Measurements from ENCODE around the gene BCAS3.

The BCAS3 gene

GRCh38 chr17:61117983-61118382 lies 440.3 kb downstream of the BCAS3 start:
- no peak for DNase-seq (ENCODE audit: extremely low spot score)
- ChIA-PET CTCF (no interaction called here), POLR2A (no interaction called here)
- no peak for TF ChIP-seq FOXA1 (IDR thresholded peaks at IDR 0.05)
- no peak for TF ChIP-seq HDGF (IDR thresholded peaks at IDR 0.05; ENCODE audit: borderline replicate concordance)
- no peak for TF ChIP-seq ARNT (IDR thresholded peaks at IDR 0.05)
- TF ChIP-seq ZNF384 (IDR thresholded peaks at IDR 0.05): no peak
- no peak for TF ChIP-seq TARDBP (IDR thresholded peaks at IDR 0.05)
- no peak for TF ChIP-seq PKNOX1 (IDR thresholded peaks at IDR 0.05)
- no peak for TF ChIP-seq ELF4 (IDR thresholded peaks at IDR 0.05)
- TF ChIP-seq BHLHE40 (IDR thresholded peaks at IDR 0.05; ENCODE audit: borderline replicate concordance): no peak
- TF ChIP-seq SP1 (IDR thresholded peaks at IDR 0.05): no peak
- TF ChIP-seq NFRKB (IDR thresholded peaks at IDR 0.05): no peak
- TF ChIP-seq SUZ12 (IDR thresholded peaks at IDR 0.05): no peak

GRCh38 chr17:61118871-61119270 lies 441.2 kb downstream of the BCAS3 start:
- CTCF ChIA-PET: no interaction called here
- DNase-seq (ENCODE audit: extremely low spot score): no peak
- TF ChIP-seq L3MBTL2 (conservative IDR thresholded peaks at IDR 0.05) (no peak), SP1 (IDR thresholded peaks at IDR 0.05) (no peak), FOXK2 (IDR thresholded peaks at IDR 0.05) (no peak), LEF1 (IDR thresholded peaks at IDR 0.05; ENCODE audit: borderline replicate concordance) (no peak)
- POLR2A ChIA-PET: no interaction called here

GRCh38 chr17:61122326-61122913 lies 444.8 kb downstream of the BCAS3 start:
- TF ChIP-seq CTBP1 (IDR thresholded peaks at IDR 0.05; ENCODE audit: borderline replicate concordance): no peak
- TF ChIP-seq ARNT (IDR thresholded peaks at IDR 0.05): no peak
- TF ChIP-seq TARDBP (IDR thresholded peaks at IDR 0.05): no peak
- no peak for TF ChIP-seq ZNF384 (IDR thresholded peaks at IDR 0.05)
- TF ChIP-seq NFRKB (IDR thresholded peaks at IDR 0.05): no peak
- no peak for TF ChIP-seq BHLHE40 (IDR thresholded peaks at IDR 0.05; ENCODE audit: borderline replicate concordance)
- no peak for TF ChIP-seq LEF1 (IDR thresholded peaks at IDR 0.05; ENCODE audit: borderline replicate concordance)
- no peak for TF ChIP-seq SUZ12 (IDR thresholded peaks at IDR 0.05)
- TF ChIP-seq FOXM1 (IDR thresholded peaks at IDR 0.05; ENCODE audit: borderline replicate concordance): no peak
- TF ChIP-seq FOXA1 (IDR thresholded peaks at IDR 0.05): no peak
- CTCF ChIA-PET: no interaction called here
- no peak for DNase-seq (ENCODE audit: extremely low spot score)
- POLR2A ChIA-PET: no interaction called here

- TF ChIP-seq BHLHE40 (IDR thresholded peaks at IDR 0.05; ENCODE audit: borderline replicate concordance) (no peak), FOXA1 (IDR thresholded peaks at IDR 0.05) (no peak), TARDBP (IDR thresholded peaks at IDR 0.05) (no peak), LEF1 (IDR thresholded peaks at IDR 0.05; ENCODE audit: borderline replicate concordance) (no peak), L3MBTL2 (conservative IDR thresholded peaks at IDR 0.05) (no peak), SP1 (IDR thresholded peaks at IDR 0.05) (no peak), ELF4 (IDR thresholded peaks at IDR 0.05) (no peak), PKNOX1 (IDR thresholded peaks at IDR 0.05) (no peak)
- no peak for DNase-seq (ENCODE audit: extremely low spot score)
- ChIA-PET CTCF (no interaction called here), POLR2A (no interaction called here)
These were observed 446.9 kb downstream of the BCAS3 start for GRCh38 chr17:61124562-61124961.

- ChIA-PET POLR2A (no interaction called here), CTCF (no interaction called here)
- TF ChIP-seq ARNT (IDR thresholded peaks at IDR 0.05): no peak
- TF ChIP-seq ELF4 (IDR thresholded peaks at IDR 0.05): no peak
- TF ChIP-seq FOXK2 (IDR thresholded peaks at IDR 0.05): no peak
- TF ChIP-seq BHLHE40 (IDR thresholded peaks at IDR 0.05; ENCODE audit: borderline replicate concordance): no peak
- TF ChIP-seq NFRKB (IDR thresholded peaks at IDR 0.05): no peak
- TF ChIP-seq HDGF (IDR thresholded peaks at IDR 0.05; ENCODE audit: borderline replicate concordance): no peak
- TF ChIP-seq FOXM1 (IDR thresholded peaks at IDR 0.05; ENCODE audit: borderline replicate concordance): no peak
- TF ChIP-seq ZNF384 (IDR thresholded peaks at IDR 0.05): no peak
- DNase-seq (ENCODE audit: extremely low spot score): no peak
These were observed 449.0 kb downstream of the BCAS3 start for GRCh38 chr17:61126473-61127249.

GRCh38 chr17:61127960-61128359 lies 450.3 kb downstream of the BCAS3 start:
- ChIA-PET CTCF (interaction anchor here (0.7 kb wide), 1 partner anchor 22 kb away, joined by 3 read pairs; no protein-coding TSS in a partner anchor), POLR2A (no interaction called here)
- TF ChIP-seq L3MBTL2 (conservative IDR thresholded peaks at IDR 0.05): no peak
- no peak for TF ChIP-seq FOXK2 (IDR thresholded peaks at IDR 0.05)
- TF ChIP-seq ELF4 (IDR thresholded peaks at IDR 0.05): no peak
- TF ChIP-seq HDGF (IDR thresholded peaks at IDR 0.05; ENCODE audit: borderline replicate concordance): no peak
- TF ChIP-seq SP1 (IDR thresholded peaks at IDR 0.05): no peak
- no peak for TF ChIP-seq NFRKB (IDR thresholded peaks at IDR 0.05)
- TF ChIP-seq TARDBP (IDR thresholded peaks at IDR 0.05): no peak
- no peak for DNase-seq (ENCODE audit: extremely low spot score)

- DNase-seq (ENCODE audit: extremely low spot score): no peak
- POLR2A ChIA-PET: no interaction called here
- CTCF ChIA-PET: no interaction called here
These were observed 451.0 kb downstream of the BCAS3 start for GRCh38 chr17:61128661-61129115.

More at GRCh38 chr17:61128661-61129115, 451.0 kb downstream of the BCAS3 start:
- TF ChIP-seq ARNT (IDR thresholded peaks at IDR 0.05) (no peak), NFRKB (IDR thresholded peaks at IDR 0.05) (no peak), FOXM1 (IDR thresholded peaks at IDR 0.05; ENCODE audit: borderline replicate concordance) (no peak), BHLHE40 (IDR thresholded peaks at IDR 0.05; ENCODE audit: borderline replicate concordance) (no peak), HDGF (IDR thresholded peaks at IDR 0.05; ENCODE audit: borderline replicate concordance) (no peak), ELF4 (IDR thresholded peaks at IDR 0.05) (no peak), SUZ12 (IDR thresholded peaks at IDR 0.05) (no peak), ZNF384 (IDR thresholded peaks at IDR 0.05) (no peak)
